GM12865 (cell line): ENCODE measurements around the gene MAP3K2.

Experiments used
- DNase-seq: peaks from one replicate; pipeline ENCODE4 v3.0.0; 2010; ENCODE audit warnings: low read depth
- H3K4me3 ChIP-seq: 2 replicates; pipeline ENCODE4 v1.5.1; 2011; ENCODE audit warnings: mild to moderate bottlenecking, low read depth, low read length, control low read depth
- TF ChIP-seq, protein P1 (sequence below): IDR thresholded peaks from 2 replicates; pipeline ENCODE4 v1.5.1; 2011; ENCODE audit warnings: low read length, control low read depth, low read depth, inconsistent platforms; ENCODE audit not compliant: insufficient read depth; ENCODE audit errors: missing control alignments

MAP3K2 gene

DNA sequence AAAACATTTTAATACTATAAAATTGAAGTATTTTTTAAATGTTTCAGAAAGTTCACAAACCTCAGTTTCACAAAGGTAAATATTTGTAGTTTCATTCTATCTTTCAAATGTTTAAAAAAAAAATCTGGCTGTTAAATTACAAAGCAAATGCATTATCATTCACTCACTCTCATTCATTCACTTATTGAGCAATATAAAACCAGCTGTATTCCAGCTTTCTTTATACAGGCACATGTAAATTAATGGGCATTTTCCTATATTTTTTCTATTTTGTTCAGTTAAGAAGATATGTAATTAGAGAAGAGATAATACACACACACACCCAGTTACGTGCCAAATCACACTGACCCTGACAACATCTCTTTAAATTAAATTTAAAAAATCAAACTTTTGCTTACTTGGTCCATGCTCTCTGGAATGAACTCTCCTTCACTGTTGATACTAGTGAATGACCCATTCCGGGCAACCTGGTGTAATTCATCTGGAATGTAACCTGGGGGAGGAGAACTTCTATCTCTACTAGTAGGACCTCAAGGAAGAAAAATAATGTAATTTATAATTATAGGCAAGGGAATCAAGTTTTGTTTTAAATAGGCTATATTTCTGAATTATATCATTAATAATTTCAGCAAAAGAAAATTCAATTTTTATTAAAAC, 61.4 kb downstream of the MAP3K2 start:
- TF ChIP-seq, protein P1, sequence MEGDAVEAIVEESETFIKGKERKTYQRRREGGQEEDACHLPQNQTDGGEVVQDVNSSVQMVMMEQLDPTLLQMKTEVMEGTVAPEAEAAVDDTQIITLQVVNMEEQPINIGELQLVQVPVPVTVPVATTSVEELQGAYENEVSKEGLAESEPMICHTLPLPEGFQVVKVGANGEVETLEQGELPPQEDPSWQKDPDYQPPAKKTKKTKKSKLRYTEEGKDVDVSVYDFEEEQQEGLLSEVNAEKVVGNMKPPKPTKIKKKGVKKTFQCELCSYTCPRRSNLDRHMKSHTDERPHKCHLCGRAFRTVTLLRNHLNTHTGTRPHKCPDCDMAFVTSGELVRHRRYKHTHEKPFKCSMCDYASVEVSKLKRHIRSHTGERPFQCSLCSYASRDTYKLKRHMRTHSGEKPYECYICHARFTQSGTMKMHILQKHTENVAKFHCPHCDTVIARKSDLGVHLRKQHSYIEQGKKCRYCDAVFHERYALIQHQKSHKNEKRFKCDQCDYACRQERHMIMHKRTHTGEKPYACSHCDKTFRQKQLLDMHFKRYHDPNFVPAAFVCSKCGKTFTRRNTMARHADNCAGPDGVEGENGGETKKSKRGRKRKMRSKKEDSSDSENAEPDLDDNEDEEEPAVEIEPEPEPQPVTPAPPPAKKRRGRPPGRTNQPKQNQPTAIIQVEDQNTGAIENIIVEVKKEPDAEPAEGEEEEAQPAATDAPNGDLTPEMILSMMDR: no peak
- no peak overlapping the region for H3K4me3 ChIP-seq
- DNase-seq: no peak

- no peak overlapping the region for H3K4me3 ChIP-seq
- TF ChIP-seq, protein P1: peak; percentile 43
- DNase-seq: peak; percentile 41
Observed at GRCh38 chr2:127324635-127325034, 63.1 kb downstream of the MAP3K2 start.

- H3K4me3 ChIP-seq: no peak overlapping the region
- DNase-seq: no peak
- TF ChIP-seq, protein P1: no peak
Observed at GRCh38 chr2:127321303-127321702, 66.5 kb downstream of the MAP3K2 start.

DNA sequence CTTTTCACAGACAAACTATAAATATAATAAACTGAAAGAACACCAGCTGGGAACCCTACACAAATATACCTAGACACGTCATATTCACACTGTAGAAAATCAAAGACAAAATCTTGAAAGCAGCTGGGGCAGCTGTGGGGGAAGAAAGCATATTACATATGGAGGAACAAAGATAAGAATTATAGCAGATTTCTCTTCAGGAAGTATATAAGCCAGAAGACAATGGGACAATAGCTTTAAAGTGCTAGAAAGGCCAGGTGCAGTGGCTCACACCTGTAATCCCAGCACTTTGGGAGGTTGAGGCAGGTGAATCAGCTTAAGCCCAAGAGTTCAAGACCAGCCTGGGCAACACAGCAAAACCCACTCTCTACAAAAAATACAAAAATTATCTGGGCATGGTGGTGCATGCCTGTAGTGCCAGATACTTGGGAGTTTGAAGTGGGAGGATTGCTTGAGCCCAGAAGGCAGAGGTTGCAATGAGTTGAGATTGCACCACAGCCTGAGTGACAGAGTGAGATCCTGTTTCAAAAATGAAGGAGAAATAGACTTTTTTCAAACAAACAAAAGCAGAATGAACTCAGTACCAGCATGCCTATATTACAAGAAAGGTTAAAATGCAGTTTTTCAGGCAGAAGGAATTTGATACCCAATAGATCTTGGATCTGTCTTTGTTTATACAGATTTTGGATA, 67.0 kb downstream of the MAP3K2 start:
- no peak for DNase-seq
- H3K4me3 ChIP-seq: no peak overlapping the region
- TF ChIP-seq, protein P1: no peak

GRCh38 chr2:127320067-127320466, 67.7 kb downstream of the MAP3K2 start:
- DNase-seq: no peak
- H3K4me3 ChIP-seq: no peak overlapping the region
- TF ChIP-seq, protein P1: no peak

GRCh38 chr2:127314193-127314988, 73.4 kb downstream of the MAP3K2 start:
- no peak for DNase-seq
- TF ChIP-seq, protein P1: no peak
- H3K4me3 ChIP-seq: no peak overlapping the region
